Esophagus muscularis mucosa (tissue), 4 donors: ENCODE data around the gene GUCY2F. TPM values are rescaled to one million over a fixed set of nuclear protein-coding genes. Genes with fewer than 3 reads are reported as not detected.
A peak's percentile ranks its signal among the peaks of the same experiment; 100 is the strongest.

Source experiments
- DNase-seq: peaks from one replicate; pipeline ENCODE4 v3.0.0-alpha.2; 2017; ENCODE audit errors: extremely low spot score
- H3K27ac ChIP-seq, 4 donors: fragments of 200-600 bp; sonication (generic); replicated peaks in 1 of 4; 1 replicate in 3 of 4; 2 replicates in 1 of 4; pipeline ENCODE4 v1.5.1; 2016 to 2019; ENCODE audit warnings: mild to moderate bottlenecking in 1 of 4
- H3K27me3 ChIP-seq, 4 donors: fragments of 200-600 bp; sonication (generic); one replicate each; pipeline versions ENCODE4 v1.5.1 to v1.6.0; 2016 to 2019
- H3K36me3 ChIP-seq, 4 donors: fragments of 200-600 bp; sonication (generic); one replicate each; pipeline ENCODE4 v1.5.1; 2016 to 2019
- H3K4me1 ChIP-seq, 4 donors: fragments of 200-600 bp; sonication (generic); one replicate each; pipeline ENCODE4 v1.5.1; 2016 to 2019
- H3K4me3 ChIP-seq, 4 donors: fragments of 200-600 bp; sonication (generic); 1 replicate in 2 of 4; 2 replicates in 2 of 4; pipeline ENCODE4 v1.5.1; 2016 to 2019; ENCODE audit warnings: mild to moderate bottlenecking in 4 of 4, moderate library complexity in 1 of 4
- H3K9me3 ChIP-seq, 4 donors: fragments of 200-600 bp; sonication (generic); 1 replicate in 3 of 4; 2 replicates in 1 of 4; pipeline ENCODE4 v1.5.1; 2016 to 2019
- CTCF ChIP-seq, 3 experiments: fragments of 200-600 bp in 2 of 3; fragments of 450-650 bp in 1 of 3; sonication (generic) in 2 of 3; IDR thresholded peaks; one replicate each; pipeline ENCODE4 v1.5.1; 2017 to 2019; ENCODE audit warnings: antibody characterized with exemption in 3 of 3, mild to moderate bottlenecking in 2 of 3, moderate library complexity in 1 of 3
- EP300 ChIP-seq: sonication (generic); formaldehyde crosslinking; IDR thresholded peaks from one replicate; pipeline ENCODE4 v1.6.1; 2017; ENCODE audit warnings: antibody characterized with exemption
- POLR2A ChIP-seq: fragments of 450-650 bp; IDR thresholded peaks from one replicate; pipeline ENCODE4 v1.6.1; 2017; ENCODE audit warnings: antibody characterized with exemption, moderate library complexity, mild to moderate bottlenecking, low read depth
- POLR2AphosphoS5 ChIP-seq, 2 donors: sonication (generic); formaldehyde crosslinking; IDR thresholded peaks; one replicate each; pipeline ENCODE4 v1.6.1; 2017; ENCODE audit warnings: antibody characterized with exemption in 2 of 2
- WGBS: methylation state at CpG from one replicate; pipeline ENCODE4 v1.1.5; 2018; 5-methylcytosine and 5-hydroxymethylcytosine counted together
- intact Hi-C: fragments of 100-400 bp; cut with DNase I; formaldehyde crosslinking; loops from one replicate; pipeline ENCODE4 v1.15.1; 2023
- total RNA-seq, 4 donors: library from RNA; depleted of rRNA; stranded (reverse); fragments of >200 nt; gene quantifications; one replicate each; pipeline versions ENCODE4 v1.1.0 to v1.2.1, GENCODE V29; 2016

Gene GUCY2F
- total RNA-seq, 4 donors from 2014 or later, result not detected

- no peak for DNase-seq
- H3K27me3 ChIP-seq, result peaks cover 0 to 4% (median 0%) of the 10 kb centered on the region in 4 donors
- no peaks in the 10 kb centered on the region for H3K9me3 ChIP-seq
- no peaks in the 10 kb centered on the region for H3K36me3 ChIP-seq
- no peaks in the 10 kb centered on the region for H3K4me1 ChIP-seq
- no peak overlapping the region for H3K4me3 ChIP-seq
- intact Hi-C loops, result loop anchor here (5.0 kb wide), 2 partner anchors 152 to 402 kb away; no protein-coding TSS in a partner anchor
- WGBS, result 85% methylated on average over 1 of the region's 1 CpG
- H3K27ac ChIP-seq, result no peak overlapping the region
- no peak for TF ChIP-seq POLR2AphosphoS5 (IDR thresholded peaks at IDR 0.05)
- no peak for TF ChIP-seq EP300
- no peak for TF ChIP-seq POLR2A
- TF ChIP-seq CTCF (IDR thresholded peaks at IDR 0.05), result no peak
These were observed 3.0 kb upstream of the GUCY2F start for GRCh38 chrX:109484886-109485285.

GRCh38 chrX:109475174-109475891 lies 6.6 kb downstream of the GUCY2F start:
- H3K4me3 ChIP-seq, result peak overlapping the region in 1 of 4 donors; percentile 21
- H3K36me3 ChIP-seq, result no peaks in the 10 kb centered on the region
- no peak for DNase-seq
- H3K27me3 ChIP-seq, result peaks cover 0 to 2% (median 0%) of the 10 kb centered on the region in 4 donors
- intact Hi-C loops, result no loop called here
- WGBS, result 14% methylated on average over 22 of the region's 23 CpGs
- H3K4me1 ChIP-seq, result peaks cover 0 to 11% (median 0%) of the 10 kb centered on the region in 4 donors
- no peaks in the 10 kb centered on the region for H3K9me3 ChIP-seq
- no peak for TF ChIP-seq EP300
- TF ChIP-seq CTCF (IDR thresholded peaks at IDR 0.05), result peak in 2 of 3 experiments; percentile 25 to 48
- TF ChIP-seq POLR2A, result no peak
- no peak overlapping the region for H3K27ac ChIP-seq

GRCh38 chrX:109472939-109473735 lies 8.7 kb downstream of the GUCY2F start:
- DNase-seq, result no peak
- Histone ChIP-seq H3K4me3 (no peak overlapping the region), H3K27ac (no peak overlapping the region), H3K9me3 (no peaks in the 10 kb centered on the region), H3K4me1 (peaks cover 0 to 11% (median 0%) of the 10 kb centered on the region in 4 donors), H3K36me3 (no peaks in the 10 kb centered on the region), H3K27me3 (peaks cover 0 to 2% (median 0%) of the 10 kb centered on the region in 4 donors)
- WGBS, result 42% methylated on average over 7 of the region's 7 CpGs
- intact Hi-C loops, result no loop called here
- TF ChIP-seq POLR2A (no peak), EP300 (no peak), CTCF (IDR thresholded peaks at IDR 0.05) (no peak), POLR2AphosphoS5 (IDR thresholded peaks at IDR 0.05) (no peak)

- H3K27ac ChIP-seq, result no peak overlapping the region
- no peak for DNase-seq
- no peak for TF ChIP-seq EP300
- no peak for TF ChIP-seq CTCF (IDR thresholded peaks at IDR 0.05)
- TF ChIP-seq POLR2AphosphoS5 (IDR thresholded peaks at IDR 0.05), result no peak
- TF ChIP-seq POLR2A, result no peak
- no peaks in the 10 kb centered on the region for H3K27me3 ChIP-seq
- no peak overlapping the region for H3K4me3 ChIP-seq
- intact Hi-C loops, result no loop called here
- H3K9me3 ChIP-seq, result no peaks in the 10 kb centered on the region
- no peaks in the 10 kb centered on the region for H3K36me3 ChIP-seq
- no peaks in the 10 kb centered on the region for H3K4me1 ChIP-seq
These were observed 17.7 kb downstream of the GUCY2F start for GRCh38 chrX:109464231-109464630.
